Chondrocyte (in vitro differentiated cells): ENCODE measurements around the gene CCDC89. TPM values are rescaled to one million over a fixed set of nuclear protein-coding genes. Genes with fewer than 3 reads are reported as not detected.
A peak's percentile ranks its signal among the peaks of the same experiment; 100 is the strongest.

Source experiments
- DNase-seq: peaks from one replicate; pipeline ENCODE4 v3.0.0; 2021; ENCODE audit warnings: mixed read lengths, low spot score
- H3K27ac Mint-ChIP-seq: one replicate; pipeline ENCODE4 v1.8.0; 2021; ENCODE audit warnings: mild to moderate bottlenecking, moderate library complexity, mixed read lengths; ENCODE audit not compliant: unreplicated experiment
- H3K27me3 Mint-ChIP-seq: 2 replicates; pipeline ENCODE4 v1.8.0; 2021; ENCODE audit warnings: low read depth, mixed read lengths
- H3K36me3 Mint-ChIP-seq: 2 replicates; pipeline ENCODE4 v1.8.0; 2021; ENCODE audit warnings: low read depth, mixed read lengths
- H3K4me1 Mint-ChIP-seq: 2 replicates; pipeline ENCODE4 v1.8.0; 2021; ENCODE audit warnings: low read depth, mild to moderate bottlenecking, mixed read lengths
- H3K4me3 Mint-ChIP-seq: one replicate; pipeline ENCODE4 v1.8.0; 2021; ENCODE audit warnings: mild to moderate bottlenecking, moderate library complexity, mixed read lengths; ENCODE audit not compliant: unreplicated experiment
- H3K9me3 Mint-ChIP-seq: 2 replicates; pipeline ENCODE4 v1.8.0; 2021; ENCODE audit warnings: low read depth, mixed read lengths
- CTCF ChIP-seq: fragments of 200-600 bp; sonication (generic); IDR thresholded peaks from 2 replicates; pipeline ENCODE4 v1.5.0; 2021; ENCODE audit warnings: antibody characterized with exemption, mild to moderate bottlenecking, moderate library complexity
- total RNA-seq: library from RNA; stranded (reverse); gene quantifications from 3 replicates; pipeline ENCODE4 v1.2.1, GENCODE V29; 2021

Gene CCDC89
- total RNA-seq, 1 donor from 2014 or later: 0.30 TPM

GRCh38 chr11:85664615-85665481 lies 21.1 kb downstream of the CCDC89 start, which contains the start of gene CREBZF:
CREBZF (minus strand) TSS chr11:85665129; CDS start chr11:85664875, 254 bp downstream.
- no peaks in the 10 kb centered on the region for H3K9me3 Mint-ChIP-seq
- H3K27me3 Mint-ChIP-seq: no peaks in the 10 kb centered on the region
- peak; percentile 97 for DNase-seq
- TF ChIP-seq CTCF: no peak
- H3K27ac Mint-ChIP-seq: peak within 1 kb of the TSS; percentile 98
- H3K4me1 Mint-ChIP-seq: peaks cover 34% of the 10 kb centered on the region
- peaks cover 15% of the 10 kb centered on the region for H3K36me3 Mint-ChIP-seq
- peak within 1 kb of the TSS; percentile 85 for H3K4me3 Mint-ChIP-seq

GRCh38 chr11:85663753-85664614 lies 22.0 kb downstream of the CCDC89 start:
- Mint-ChIP-seq H3K4me3 (peak overlapping the region; percentile 85), H3K9me3 (no peaks in the 10 kb centered on the region), H3K4me1 (peaks cover 42% of the 10 kb centered on the region), H3K36me3 (peaks cover 19% of the 10 kb centered on the region), H3K27ac (peak overlapping the region; percentile 98), H3K27me3 (no peaks in the 10 kb centered on the region)
- peak; percentile 78 for TF ChIP-seq CTCF
- DNase-seq: peak; percentile 92

- no peak for DNase-seq
- TF ChIP-seq CTCF: no peak
- Mint-ChIP-seq H3K4me3 (peak overlapping the region; percentile 85), H3K27ac (peak overlapping the region; percentile 98), H3K36me3 (peaks cover 20% of the 10 kb centered on the region), H3K4me1 (peaks cover 46% of the 10 kb centered on the region), H3K27me3 (no peaks in the 10 kb centered on the region), H3K9me3 (no peaks in the 10 kb centered on the region)
Measured at GRCh38 chr11:85663080-85663752, 22.8 kb downstream of the CCDC89 start.

GRCh38 chr11:85661972-85662664 lies 23.9 kb downstream of the CCDC89 start:
- Mint-ChIP-seq H3K9me3 (no peaks in the 10 kb centered on the region), H3K27me3 (no peaks in the 10 kb centered on the region), H3K4me1 (peaks cover 46% of the 10 kb centered on the region), H3K4me3 (peak overlapping the region; percentile 85), H3K36me3 (peaks cover 21% of the 10 kb centered on the region), H3K27ac (peak overlapping the region; percentile 82)
- no peak for DNase-seq
- TF ChIP-seq CTCF: no peak
